H9 (cell line): ENCODE results near the gene OR5AC2. TPM values are rescaled to one million over a fixed set of nuclear protein-coding genes. Genes with fewer than 3 reads are reported as not detected.

ENCODE experiments used
- DNase-seq: peaks from one replicate; pipeline ENCODE4 v3.0.0-alpha.2; 2017
- H2AFZ ChIP-seq: one replicate; pipeline ENCODE4 v1.6.1; 2013; ENCODE audit warnings: mild to moderate bottlenecking, low read length, control low read depth, moderate library complexity
- H2AK5ac ChIP-seq: 2 replicates; pipeline ENCODE4 v1.6.1; 2013; ENCODE audit warnings: low read length, control low read depth, mixed read lengths; ENCODE audit not compliant: insufficient read length
- H2BK120ac ChIP-seq: one replicate; pipeline ENCODE4 v1.6.1; 2013; ENCODE audit warnings: low read depth, mild to moderate bottlenecking, low read length, control low read depth, inconsistent platforms; ENCODE audit not compliant: poor library complexity, severe bottlenecking
- H2BK12ac ChIP-seq: 2 replicates; pipeline ENCODE4 v1.6.1; 2013; ENCODE audit warnings: low read length, control low read depth, mixed read lengths, low read depth; ENCODE audit not compliant: insufficient read length
- H2BK15ac ChIP-seq: 2 replicates; pipeline ENCODE4 v1.6.1; 2013; ENCODE audit warnings: low read depth, low read length, control low read depth
- H2BK20ac ChIP-seq: one replicate; pipeline ENCODE4 v1.6.1; 2013; ENCODE audit warnings: low read depth, mild to moderate bottlenecking, low read length, control low read depth, inconsistent platforms; ENCODE audit not compliant: poor library complexity, severe bottlenecking
- H2BK5ac ChIP-seq: 2 replicates; pipeline ENCODE4 v1.6.1; 2013; ENCODE audit warnings: low read length, control low read depth, mixed read lengths; ENCODE audit not compliant: insufficient read length
- H3K14ac ChIP-seq: 2 replicates; pipeline ENCODE4 v1.6.1; 2013; ENCODE audit warnings: low read length, control low read depth; ENCODE audit not compliant: insufficient read depth
- H3K18ac ChIP-seq: 2 replicates; pipeline ENCODE4 v1.6.1; 2013; ENCODE audit warnings: low read depth, mild to moderate bottlenecking, mixed read lengths, low read length, control low read depth; ENCODE audit not compliant: insufficient read length
- H3K23ac ChIP-seq: 2 replicates; pipeline ENCODE4 v1.6.1; 2013; ENCODE audit warnings: low read length, control low read depth, mixed read lengths, low read depth; ENCODE audit not compliant: insufficient read length
- H3K23me2 ChIP-seq: 2 replicates; pipeline ENCODE4 v1.6.1; 2013; ENCODE audit warnings: low read depth, mild to moderate bottlenecking, mixed read lengths, low read length, control low read depth; ENCODE audit not compliant: insufficient read length, poor library complexity, severe bottlenecking
- H3K27ac ChIP-seq: 2 replicates; pipeline ENCODE4 v1.5.1; 2013; ENCODE audit warnings: low read length, control low read depth, mixed read lengths, low read depth; ENCODE audit not compliant: insufficient read length
- H3K27me3 ChIP-seq: 2 replicates; pipeline ENCODE4 v1.6.1; 2013; ENCODE audit warnings: low read length, control low read depth, inconsistent platforms; ENCODE audit not compliant: insufficient read depth
- H3K4ac ChIP-seq: 2 replicates; pipeline ENCODE4 v1.6.1; 2013; ENCODE audit warnings: low read depth, mild to moderate bottlenecking, control low read depth, inconsistent platforms, low read length, moderate library complexity
- H3K4me1 ChIP-seq: 2 replicates; pipeline ENCODE4 v1.6.1; 2013; ENCODE audit warnings: low read length, control low read depth, inconsistent platforms; ENCODE audit not compliant: insufficient read depth
- H3K4me2 ChIP-seq: 2 replicates; pipeline ENCODE4 v1.6.1; 2013; ENCODE audit warnings: low read length, control low read depth, mixed read lengths; ENCODE audit not compliant: insufficient read length, insufficient read depth
- H3K56ac ChIP-seq: 2 replicates; pipeline ENCODE4 v1.6.1; 2013; ENCODE audit warnings: low read depth, mild to moderate bottlenecking, mixed read lengths, low read length, control low read depth; ENCODE audit not compliant: insufficient read length
- H3K79me1 ChIP-seq: 2 replicates; pipeline ENCODE4 v1.6.1; 2013; ENCODE audit warnings: low read depth, mild to moderate bottlenecking, moderate library complexity, low read length, control low read depth, inconsistent platforms; ENCODE audit not compliant: insufficient read depth, poor library complexity, severe bottlenecking
- H3K79me2 ChIP-seq: 2 replicates; pipeline ENCODE4 v1.6.1; 2013; ENCODE audit warnings: low read length, control low read depth, inconsistent platforms; ENCODE audit not compliant: insufficient read depth
- H3K9ac ChIP-seq: 2 replicates; pipeline ENCODE4 v1.6.1; 2013; ENCODE audit warnings: low read length, control low read depth, mixed read lengths; ENCODE audit not compliant: insufficient read length; ENCODE audit errors: extremely low read depth
- H3K9me3 ChIP-seq: one replicate; pipeline ENCODE4 v1.6.1; 2013; ENCODE audit warnings: low read depth, low read length, inconsistent platforms; ENCODE audit not compliant: control insufficient read depth
- H3T11ph ChIP-seq: one replicate; pipeline ENCODE4 v1.6.1; 2013; ENCODE audit warnings: mild to moderate bottlenecking, low read length, control low read depth, inconsistent platforms
- H4K20me1 ChIP-seq: one replicate; pipeline ENCODE4 v1.6.1; 2013; ENCODE audit not compliant: control insufficient read depth, insufficient read length, insufficient read depth
- H4K5ac ChIP-seq: 2 replicates; pipeline ENCODE4 v1.6.1; 2013; ENCODE audit warnings: low read depth, mild to moderate bottlenecking, mixed read lengths, low read length, control low read depth; ENCODE audit not compliant: insufficient read length
- H4K8ac ChIP-seq: replicated peaks from 2 replicates; pipeline ENCODE4 v1.6.1; 2013; ENCODE audit warnings: low read length, control low read depth, mixed read lengths, low read depth; ENCODE audit not compliant: insufficient read length
- H4K91ac ChIP-seq: 2 replicates; pipeline ENCODE4 v1.6.1; 2013; ENCODE audit warnings: low read depth, mild to moderate bottlenecking, moderate library complexity, mixed read lengths, low read length, control low read depth; ENCODE audit not compliant: insufficient read length
- H3K27ac Mint-ChIP-seq, 3 experiments: 2 replicates in 2 of 3; 3 replicates in 1 of 3; pipeline ENCODE4 v1.8.0; 2020 to 2021; ENCODE audit warnings: mixed read lengths in 3 of 3, mild to moderate bottlenecking in 1 of 3, moderate library complexity in 1 of 3
- H3K27me3 Mint-ChIP-seq: 2 replicates; pipeline ENCODE4 v1.8.0; 2021; ENCODE audit warnings: low read depth, mild to moderate bottlenecking, moderate library complexity, mixed read lengths
- H3K36me3 Mint-ChIP-seq, 3 experiments: 2 replicates in 2 of 3; 3 replicates in 1 of 3; pipeline ENCODE4 v1.8.0; 2020 to 2021; ENCODE audit warnings: low read depth in 3 of 3, mixed read lengths in 3 of 3; ENCODE audit not compliant: insufficient read depth in 1 of 3
- H3K4me1 Mint-ChIP-seq, 2 experiments: 2 replicates each; pipeline ENCODE4 v1.8.0; 2020; ENCODE audit warnings: mixed read lengths in 2 of 2
- H3K4me3 Mint-ChIP-seq, 2 experiments: 2 replicates in 1 of 2; 3 replicates in 1 of 2; pipeline ENCODE4 v1.8.0; 2020 to 2021; ENCODE audit warnings: mild to moderate bottlenecking in 2 of 2, mixed read lengths in 2 of 2, moderate library complexity in 1 of 2
- H3K9me3 Mint-ChIP-seq, 2 experiments: 2 replicates in 1 of 2; 3 replicates in 1 of 2; pipeline ENCODE4 v1.8.0; 2020; ENCODE audit warnings: mild to moderate bottlenecking in 2 of 2, mixed read lengths in 2 of 2, moderate library complexity in 1 of 2
- CTCF ChIP-seq: fragments of 200-600 bp; sonication (generic); conservative IDR thresholded peaks from 3 replicates; pipeline ENCODE4 v1.8.0; 2021; ENCODE audit warnings: antibody characterized with exemption, mild to moderate bottlenecking
- WGBS: extraction: QIAGEN DNeasy Blood & Tissue Kit; methylation state at CpG from one replicate; pipeline ENCODE4 v1.1.7; 2013; ENCODE audit warnings: missing lambda C conversion rate, low lambda C conversion rate, mixed read lengths; ENCODE audit not compliant: insufficient read length; ENCODE audit errors: extremely low coverage; 5-methylcytosine and 5-hydroxymethylcytosine counted together
- total RNA-seq: library from RNA; stranded (reverse); gene quantifications from 2 replicates; pipeline ENCODE4 v1.2.1, GENCODE V29; 2021

The OR5AC2 gene
- total RNA-seq, 1 experiment from 2014 or later = not detected

GRCh38 chr3:98038876-98039275 lies 48.1 kb upstream of the OR5AC2 start:
- peaks cover 0 to 13% (median 0%) of the 10 kb centered on the region in 3 experiments; a peak in 2 of 7 replicates for H3K36me3 Mint-ChIP-seq
- H3K4me3 Mint-ChIP-seq = no peak overlapping the region
- H3K23ac ChIP-seq = no peak overlapping the region
- no peak overlapping the region for H4K91ac ChIP-seq
- H3K79me1 ChIP-seq = no peaks in the 10 kb centered on the region
- no peaks in the 10 kb centered on the region for H3K79me2 ChIP-seq
- no peak overlapping the region for H4K8ac ChIP-seq
- no peak overlapping the region for H2BK12ac ChIP-seq
- H3K27ac Mint-ChIP-seq = no peak overlapping the region
- no peak overlapping the region for H2AFZ ChIP-seq
- peaks cover 4 to 9% of the 10 kb centered on the region in 2 experiments; a peak in 4 of 5 replicates for H3K9me3 Mint-ChIP-seq
- no peak overlapping the region for H3K14ac ChIP-seq
- no peak overlapping the region for H2BK5ac ChIP-seq
- no peak overlapping the region for H2AK5ac ChIP-seq
- H3K4ac ChIP-seq = no peak overlapping the region
- no peak overlapping the region for H3K56ac ChIP-seq
- peaks cover 13 to 17% of the 10 kb centered on the region in 2 experiments for H3K4me1 Mint-ChIP-seq
- no peak overlapping the region for H3K27ac ChIP-seq
- no peak overlapping the region for H3T11ph ChIP-seq
- no peak for DNase-seq
- no peaks in the 10 kb centered on the region for H3K9me3 ChIP-seq
- H2BK20ac ChIP-seq = no peak overlapping the region
- no peak for TF ChIP-seq CTCF
- no peak overlapping the region for H2BK120ac ChIP-seq
- WGBS = no CpG with 5 or more reads among the region's 3 CpGs
- no peak overlapping the region for H4K5ac ChIP-seq
- no peaks in the 10 kb centered on the region for H4K20me1 ChIP-seq
- H3K27me3 ChIP-seq = no peaks in the 10 kb centered on the region
- no peaks in the 10 kb centered on the region for H3K27me3 Mint-ChIP-seq
- H3K4me1 ChIP-seq = no peaks in the 10 kb centered on the region; the same call in 1 of the 2 replicates
- no peak overlapping the region for H3K9ac ChIP-seq
- no peak overlapping the region for H2BK15ac ChIP-seq
- no peak overlapping the region for H3K18ac ChIP-seq
- H3K4me2 ChIP-seq = peak overlapping the region; percentile 62
- H3K23me2 ChIP-seq = no peaks in the 10 kb centered on the region
